Uterus (tissue), 2 donors: ENCODE data around the gene C12orf75.

Experiments used
- POLR2A ChIP-seq, 2 donors: fragments of 450-650 bp; IDR thresholded peaks; one replicate each; pipeline ENCODE4 v1.6.1; 2016; ENCODE audit warnings: antibody characterized with exemption in 2 of 2, mild to moderate bottlenecking in 1 of 2, moderate library complexity in 1 of 2
- TF ChIP-seq, protein P1 (sequence below), 4 experiments: fragments of 200-600 bp in 2 of 4; fragments of 450-650 bp in 2 of 4; sonication (generic) in 2 of 4; IDR thresholded peaks; one replicate each; pipeline ENCODE4 v1.5.1; 2016 to 2019; ENCODE audit warnings: antibody characterized with exemption in 4 of 4, mild to moderate bottlenecking in 2 of 4, moderate library complexity in 1 of 4

DNA sequence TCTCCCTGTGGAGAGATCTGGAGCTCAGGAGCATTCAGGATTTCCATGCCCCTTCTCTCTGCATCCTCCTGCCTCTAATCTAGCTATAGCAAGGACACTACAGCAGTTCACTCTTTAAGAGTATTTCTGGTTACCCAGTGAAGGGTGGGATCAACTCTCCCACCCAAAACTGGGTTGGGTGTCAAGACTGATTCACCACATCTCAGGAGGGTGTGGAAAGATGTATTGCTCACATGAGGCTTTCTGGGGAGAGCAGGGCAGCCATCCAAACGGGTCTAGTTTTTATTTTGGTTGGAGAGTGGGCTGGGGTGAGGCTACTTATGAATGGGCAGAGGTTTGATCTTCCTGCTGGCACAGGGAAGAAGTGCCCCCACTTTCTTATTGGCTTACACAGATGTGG is 18.6 kb downstream of the C12orf75 start:
- TF ChIP-seq, protein P1, sequence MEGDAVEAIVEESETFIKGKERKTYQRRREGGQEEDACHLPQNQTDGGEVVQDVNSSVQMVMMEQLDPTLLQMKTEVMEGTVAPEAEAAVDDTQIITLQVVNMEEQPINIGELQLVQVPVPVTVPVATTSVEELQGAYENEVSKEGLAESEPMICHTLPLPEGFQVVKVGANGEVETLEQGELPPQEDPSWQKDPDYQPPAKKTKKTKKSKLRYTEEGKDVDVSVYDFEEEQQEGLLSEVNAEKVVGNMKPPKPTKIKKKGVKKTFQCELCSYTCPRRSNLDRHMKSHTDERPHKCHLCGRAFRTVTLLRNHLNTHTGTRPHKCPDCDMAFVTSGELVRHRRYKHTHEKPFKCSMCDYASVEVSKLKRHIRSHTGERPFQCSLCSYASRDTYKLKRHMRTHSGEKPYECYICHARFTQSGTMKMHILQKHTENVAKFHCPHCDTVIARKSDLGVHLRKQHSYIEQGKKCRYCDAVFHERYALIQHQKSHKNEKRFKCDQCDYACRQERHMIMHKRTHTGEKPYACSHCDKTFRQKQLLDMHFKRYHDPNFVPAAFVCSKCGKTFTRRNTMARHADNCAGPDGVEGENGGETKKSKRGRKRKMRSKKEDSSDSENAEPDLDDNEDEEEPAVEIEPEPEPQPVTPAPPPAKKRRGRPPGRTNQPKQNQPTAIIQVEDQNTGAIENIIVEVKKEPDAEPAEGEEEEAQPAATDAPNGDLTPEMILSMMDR (IDR thresholded peaks at IDR 0.05): no peak
- TF ChIP-seq POLR2A (IDR thresholded peaks at IDR 0.05): no peak
